Bone marrow (tissue), 2 donors: ENCODE data around the gene MYBPHL.

Experiments
- DNase-seq, 2 donors: peaks; one replicate each; lab custom pipeline; 2025; lab: John Stamatoyannopoulos, UW

Gene MYBPHL, protein sequence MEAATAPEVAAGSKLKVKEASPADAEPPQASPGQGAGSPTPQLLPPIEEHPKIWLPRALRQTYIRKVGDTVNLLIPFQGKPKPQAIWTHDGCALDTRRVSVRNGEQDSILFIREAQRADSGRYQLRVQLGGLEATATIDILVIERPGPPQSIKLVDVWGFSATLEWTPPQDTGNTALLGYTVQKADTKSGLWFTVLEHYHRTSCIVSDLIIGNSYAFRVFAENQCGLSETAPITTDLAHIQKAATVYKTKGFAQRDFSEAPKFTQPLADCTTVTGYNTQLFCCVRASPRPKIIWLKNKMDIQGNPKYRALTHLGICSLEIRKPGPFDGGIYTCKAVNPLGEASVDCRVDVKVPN

DNA sequence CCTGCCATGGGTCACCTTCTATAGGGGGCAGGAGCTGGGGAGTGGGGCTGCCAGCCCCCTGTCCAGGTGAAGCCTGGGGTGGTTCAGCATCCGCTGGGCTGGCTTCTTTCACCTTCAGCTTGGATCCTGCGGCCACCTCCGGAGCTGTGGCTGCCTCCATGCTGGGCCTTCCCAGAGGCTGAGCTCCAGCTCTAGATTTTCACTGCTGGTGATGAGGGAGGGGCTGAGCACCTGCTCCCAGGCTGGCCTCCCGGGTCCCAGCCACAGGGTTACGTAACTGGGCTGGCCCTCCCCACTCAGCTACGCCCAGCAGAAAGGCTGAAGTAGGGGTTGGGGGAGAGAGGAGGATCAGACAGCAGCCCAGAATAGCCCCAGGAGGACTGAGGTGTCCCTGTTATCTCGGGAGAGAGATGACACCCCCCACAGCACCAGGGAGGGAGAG is at the start of gene MYBPHL:
MYBPHL (minus strand) TSS at position 180 of the 442 bp plus-strand sequence; CDS start at position 160, 20 bp downstream.
- no peak for DNase-seq

DNA sequence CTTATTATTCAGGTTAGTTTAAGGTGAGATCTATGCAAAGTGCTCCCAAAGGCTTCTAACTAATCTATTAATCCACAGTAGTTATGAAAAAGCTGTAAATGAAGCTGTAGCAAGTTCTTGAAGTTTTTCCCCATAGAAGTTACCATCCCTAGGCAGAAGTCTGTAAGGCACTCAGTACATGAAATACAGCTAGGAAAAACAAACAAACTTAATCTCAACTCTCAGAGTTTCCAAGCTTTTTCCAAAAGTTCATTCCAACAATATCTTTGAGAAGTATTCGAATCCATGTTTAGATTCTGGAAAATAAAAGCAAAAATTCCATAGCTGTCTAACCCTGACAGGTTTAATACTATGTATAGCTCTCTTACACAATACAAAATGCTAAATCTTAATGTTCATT is 49.7 kb upstream of the MYBPHL start:
- no peak for DNase-seq

GRCh38 chr1:109354929-109355328 is 48.1 kb upstream of the MYBPHL start:
- DNase-seq = no peak

DNA sequence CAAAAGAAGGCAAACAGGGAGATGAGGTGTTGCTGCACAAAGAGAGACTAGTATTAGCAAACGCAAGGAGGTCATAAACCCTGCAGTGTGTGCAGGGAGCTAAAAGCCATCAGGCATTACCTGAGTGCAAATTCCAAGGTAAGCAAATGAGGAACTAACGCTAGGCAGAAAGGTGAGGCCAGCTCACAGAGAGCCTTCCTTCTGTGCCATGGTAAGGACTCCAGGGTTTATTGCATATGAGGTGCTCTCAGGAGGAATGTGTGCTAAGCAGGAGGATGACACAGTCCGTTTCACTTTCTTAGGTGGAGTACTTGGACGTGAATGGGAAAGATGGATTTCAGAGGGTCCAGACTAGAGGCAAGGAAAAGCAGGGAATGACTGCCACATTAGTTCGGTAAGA is 44.6 kb upstream of the MYBPHL start:
- DNase-seq = no peak

- DNase-seq = no peak
These were observed 43.8 kb upstream of the MYBPHL start for GRCh38 chr1:109350655-109351054.

DNA sequence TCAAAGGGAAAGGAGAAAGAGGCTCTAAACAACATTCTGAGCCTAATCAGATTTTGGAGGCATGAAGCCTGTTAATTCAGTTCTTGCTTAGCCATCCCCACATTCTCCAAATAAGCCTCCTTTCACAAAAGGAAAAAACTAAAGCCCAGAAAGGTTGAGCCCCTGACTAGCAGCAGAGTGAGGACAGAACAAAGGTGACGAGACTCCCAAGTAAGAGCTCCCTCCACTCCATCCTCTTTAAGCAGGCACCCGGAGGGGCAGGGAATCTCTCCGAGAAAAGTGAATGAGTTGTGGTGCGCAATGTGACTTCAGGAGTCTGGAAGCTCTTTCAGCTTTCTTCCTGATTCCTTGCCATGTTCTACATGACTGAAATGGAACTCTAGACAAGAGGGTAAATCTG is 43.4 kb upstream of the MYBPHL start:
- no peak for DNase-seq

GRCh38 chr1:109347511-109347910 is 40.7 kb upstream of the MYBPHL start:
- DNase-seq = no peak

GRCh38 chr1:109341944-109342930 is 35.4 kb upstream of the MYBPHL start:
- DNase-seq = no peak

GRCh38 chr1:109338608-109339007 is 31.8 kb upstream of the MYBPHL start:
- DNase-seq = no peak

- DNase-seq = no peak
These were observed 31.3 kb upstream of the MYBPHL start for GRCh38 chr1:109338091-109338490.

GRCh38 chr1:109335091-109335490 is 28.3 kb upstream of the MYBPHL start:
- no peak for DNase-seq

DNA sequence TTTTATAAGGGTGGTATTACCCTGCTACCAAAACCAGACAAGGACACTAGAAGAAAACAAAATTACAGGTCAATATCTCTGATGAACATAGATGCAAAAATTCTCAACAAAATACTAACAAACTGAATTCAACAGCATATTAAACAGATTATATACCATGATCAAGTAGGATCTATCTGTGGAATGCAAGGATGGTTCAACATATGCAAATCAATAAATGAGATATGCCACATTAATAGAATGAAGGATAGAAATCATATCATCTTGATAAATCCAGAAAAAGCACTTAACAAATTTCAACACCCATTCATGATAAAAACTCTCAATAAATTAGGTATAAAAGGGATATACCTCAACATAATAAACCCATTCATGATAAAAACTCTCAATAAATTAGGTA is 24.3 kb upstream of the MYBPHL start:
- DNase-seq = no peak

DNA sequence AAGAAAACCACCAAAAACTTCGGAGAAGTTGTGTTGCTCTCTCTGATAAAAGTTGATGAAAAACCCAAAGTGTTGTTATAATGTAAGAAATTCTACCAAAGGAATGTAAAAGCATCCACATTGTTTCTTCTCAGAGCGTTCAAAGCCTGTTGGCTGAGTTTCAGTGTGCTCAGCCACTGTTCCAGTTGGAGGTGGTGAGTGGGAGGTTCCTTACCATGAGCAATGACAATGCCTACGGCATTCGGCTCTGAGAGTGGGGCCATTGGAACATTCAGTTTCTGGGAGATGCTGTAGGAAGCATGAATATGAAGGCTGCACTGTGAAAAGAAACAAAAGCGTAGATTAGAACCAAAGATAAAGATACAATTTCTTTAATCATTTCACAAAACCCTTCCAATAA is 20.5 kb upstream of the MYBPHL start:
- DNase-seq = no peak

DNA sequence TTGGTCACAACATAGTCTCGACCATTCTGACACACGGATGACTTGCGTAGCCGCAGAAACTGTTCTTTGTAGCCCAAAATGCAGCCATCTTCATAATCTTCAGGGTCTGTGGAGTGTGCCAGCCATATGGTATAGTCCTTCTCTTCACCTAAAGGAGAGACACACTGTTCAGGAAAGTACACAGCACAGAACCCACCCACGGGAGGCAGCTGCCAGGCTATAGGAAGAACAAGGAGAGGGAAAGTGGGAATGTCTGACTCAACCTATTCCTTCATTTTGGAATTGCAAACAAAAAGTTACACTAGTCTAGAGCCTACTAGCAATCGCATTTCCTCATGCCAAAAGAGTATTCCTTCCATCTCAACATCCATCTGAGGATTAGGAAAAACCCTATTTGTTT is 16.2 kb upstream of the MYBPHL start:
- DNase-seq = no peak

GRCh38 chr1:109319114-109319513 is 12.3 kb upstream of the MYBPHL start:
- no peak for DNase-seq

DNA sequence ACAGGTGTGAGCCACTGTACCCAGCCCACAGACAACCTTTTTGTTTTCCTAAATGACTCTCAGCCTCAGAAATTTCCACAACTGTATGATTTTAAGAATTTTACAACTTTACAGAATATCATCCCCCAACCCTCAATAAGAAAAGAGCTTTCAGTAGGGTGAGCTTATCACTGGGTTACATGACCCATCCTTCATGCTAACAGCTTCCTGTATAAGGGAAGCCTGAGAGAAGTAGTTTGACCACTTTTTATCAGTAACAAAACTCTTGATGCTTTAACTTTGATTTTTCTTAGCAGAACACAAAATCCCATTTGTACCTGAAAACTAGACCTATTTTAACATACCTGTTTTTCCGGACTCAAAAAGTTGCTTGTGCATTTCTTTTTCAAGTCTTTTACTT is 9.7 kb upstream of the MYBPHL start:
- no peak for DNase-seq

GRCh38 chr1:109315288-109315687 is 8.5 kb upstream of the MYBPHL start:
- no peak for DNase-seq

GRCh38 chr1:109314795-109315194 is 8.0 kb upstream of the MYBPHL start:
- DNase-seq = no peak

DNA sequence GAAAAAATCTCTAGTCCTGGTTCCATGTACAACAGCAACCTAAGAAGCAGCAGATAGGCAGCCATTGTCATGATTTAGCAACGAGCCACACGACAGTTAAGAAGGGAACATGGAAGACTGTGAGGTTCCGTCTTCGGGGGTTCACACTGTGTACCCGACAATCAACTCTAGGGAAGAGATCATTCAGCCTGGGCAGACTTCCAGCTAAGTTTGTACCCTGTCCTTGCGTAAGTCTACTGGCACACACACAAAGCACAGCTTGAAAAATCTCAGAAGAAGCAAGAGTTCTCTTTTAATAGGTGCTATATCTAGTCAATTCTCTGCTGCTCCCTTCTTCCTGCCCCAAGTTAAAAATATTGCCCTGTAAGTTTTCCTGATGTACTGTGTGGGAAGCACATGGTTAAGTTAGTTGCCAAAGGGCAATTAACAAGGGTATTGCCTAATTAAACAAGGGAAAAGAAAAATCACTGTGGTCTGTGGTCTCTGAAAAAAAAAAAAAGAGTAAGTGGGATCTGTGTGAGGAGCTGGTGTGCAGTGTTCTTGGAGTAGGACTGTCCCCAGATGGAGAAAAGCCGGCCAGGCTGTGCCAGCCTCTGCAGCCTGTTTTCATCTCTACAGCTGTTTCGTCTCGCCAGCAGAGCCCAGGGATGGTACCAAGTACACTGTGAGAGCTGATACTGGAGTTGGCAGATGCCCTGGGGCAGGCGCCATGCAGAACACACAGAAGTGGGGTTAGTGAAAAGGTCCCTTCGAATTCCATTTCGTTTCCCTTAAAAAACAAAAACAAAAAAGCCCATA is 6.4 kb upstream of the MYBPHL start:
- DNase-seq = no peak

DNA sequence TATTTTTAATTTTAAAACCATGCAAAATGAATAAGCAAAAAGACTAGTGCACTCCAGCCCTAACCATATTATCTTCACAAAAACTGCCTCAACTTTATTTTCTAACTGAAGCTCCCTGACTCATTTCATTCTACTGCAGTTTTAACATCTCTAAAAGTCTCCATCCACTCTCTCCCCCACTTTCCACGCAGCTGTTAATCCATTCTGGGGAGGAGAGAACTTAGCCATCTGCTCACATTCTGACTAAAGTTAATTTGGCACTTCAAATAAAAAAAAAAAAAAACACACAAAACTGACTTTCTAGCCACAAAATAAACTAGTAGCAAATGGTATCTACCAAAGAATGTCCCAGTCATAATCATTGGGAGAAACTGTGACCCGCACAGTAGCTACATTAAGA is 5.4 kb upstream of the MYBPHL start:
- DNase-seq = no peak

DNA sequence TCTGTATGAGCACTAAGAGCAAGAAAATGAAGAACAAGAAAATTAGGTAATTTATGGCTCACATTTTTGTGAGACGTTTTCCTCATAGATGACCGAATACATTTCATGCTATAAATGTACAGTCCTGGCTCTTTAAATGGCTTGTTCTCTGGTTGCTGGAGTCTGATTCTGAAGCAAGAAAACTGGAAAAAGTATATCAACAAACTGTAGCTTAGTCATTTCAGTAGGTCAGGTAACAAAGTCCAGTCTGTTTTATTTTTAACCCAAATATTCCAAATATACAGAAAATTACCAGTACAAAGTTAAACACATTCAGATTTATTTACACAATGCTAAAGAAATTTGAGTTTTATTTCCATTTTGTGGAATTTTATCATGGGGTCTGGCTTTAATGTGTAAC is 2.5 kb upstream of the MYBPHL start:
- DNase-seq = no peak
